HepG2 (cell line): ENCODE results near the gene TMEM14B. TPM values are rescaled to one million over a fixed set of nuclear protein-coding genes. Genes with fewer than 3 reads are reported as not detected.
A peak's percentile ranks its signal among the peaks of the same experiment; 100 is the strongest.

Experiments
- AGO2 ChIP-seq: fragments of 200-400 bp; formaldehyde crosslinking; optimal IDR thresholded peaks from 2 replicates; pipeline ENCODE3; 2017; ENCODE audit warnings: mild to moderate bottlenecking, low read depth, low read length, moderate library complexity
- BCLAF1 ChIP-seq: fragments of 450-650 bp; IDR thresholded peaks from 2 replicates; pipeline ENCODE4 v1.6.1; 2017; ENCODE audit warnings: mild to moderate bottlenecking
- GPN1 ChIP-seq: sonication (generic); formaldehyde crosslinking; IDR thresholded peaks from 2 replicates; pipeline ENCODE4 v1.5.1; 2020; ENCODE audit warnings: missing genetic modification reagents, borderline replicate concordance
- MAZ ChIP-seq, 2 experiments: sonication (generic) in 1 of 2; formaldehyde crosslinking in 1 of 2; IDR thresholded peaks; 2 replicates each; pipeline versions ENCODE4 v1.5.0 to v1.6.1; 2012 to 2020; ENCODE audit warnings: low read depth in 2 of 2, mild to moderate bottlenecking in 2 of 2, borderline replicate concordance in 1 of 2, improper control_type of control experiment in 1 of 2, low read length in 1 of 2, missing genetic modification reagents in 1 of 2, moderate library complexity in 1 of 2
- MEIS2 ChIP-seq: sonication (generic); formaldehyde crosslinking; IDR thresholded peaks from 2 replicates; pipeline ENCODE4 v1.9.0; 2021; ENCODE audit warnings: mild to moderate bottlenecking, missing genetic modification reagents
- NFYC ChIP-seq: IDR thresholded peaks from 2 replicates; pipeline ENCODE4 v1.6.1; 2016; ENCODE audit warnings: missing genetic modification reagents, missing compliant biosample characterization
- NRL ChIP-seq: sonication (generic); formaldehyde crosslinking; IDR thresholded peaks from 2 replicates; pipeline ENCODE4 v1.5.0; 2020; ENCODE audit warnings: missing genetic modification reagents, mild to moderate bottlenecking, moderate library complexity, borderline replicate concordance
- PLSCR1 ChIP-seq: sonication (generic); formaldehyde crosslinking; IDR thresholded peaks from 2 replicates; pipeline ENCODE4 v1.5.0; 2020; ENCODE audit warnings: missing genetic modification reagents, mild to moderate bottlenecking, borderline replicate concordance
- POLR2AphosphoS5 ChIP-seq: IDR thresholded peaks from 2 replicates; pipeline ENCODE4 v1.6.1; 2012; ENCODE audit warnings: low read depth, low read length
- RNF219 ChIP-seq: sonication (generic); formaldehyde crosslinking; IDR thresholded peaks from 2 replicates; pipeline ENCODE4 v1.5.0; 2020; ENCODE audit warnings: mild to moderate bottlenecking, missing genetic modification reagents
- SAP130 ChIP-seq: IDR thresholded peaks from 2 replicates; pipeline ENCODE4 v1.6.1; 2016; ENCODE audit warnings: low read depth
- SNAPC2 ChIP-seq: sonication (generic); formaldehyde crosslinking; IDR thresholded peaks from 2 replicates; pipeline ENCODE4 v1.8.1; 2022; ENCODE audit warnings: mild to moderate bottlenecking, missing genetic modification reagents
- TBL1XR1 ChIP-seq: fragments of 150-350 bp; IDR thresholded peaks from 2 replicates; pipeline ENCODE4 v1.6.1; 2014; ENCODE audit warnings: borderline replicate concordance, low read length; ENCODE audit not compliant: partially characterized antibody
- ZBTB21 ChIP-seq: sonication (generic); formaldehyde crosslinking; IDR thresholded peaks from 2 replicates; pipeline ENCODE4 v1.4.0; 2020; ENCODE audit warnings: missing genetic modification reagents
- ZBTB46 ChIP-seq: sonication (generic); formaldehyde crosslinking; IDR thresholded peaks from 2 replicates; pipeline ENCODE4 v1.4.0; 2020; ENCODE audit warnings: mild to moderate bottlenecking, missing genetic modification reagents, borderline replicate concordance
- ZFAT ChIP-seq: sonication (generic); formaldehyde crosslinking; conservative IDR thresholded peaks from 2 replicates; pipeline ENCODE4 v1.8.1; 2023; ENCODE audit warnings: missing genetic modification reagents, inconsistent platforms
- ZFP1 ChIP-seq: IDR thresholded peaks from 2 replicates; pipeline ENCODE4 v1.6.1; 2016
- ZFP62 ChIP-seq: sonication (generic); formaldehyde crosslinking; IDR thresholded peaks from 2 replicates; pipeline ENCODE4 v1.4.0; 2020; ENCODE audit warnings: missing genetic modification reagents
- ZNF432 ChIP-seq: sonication (generic); formaldehyde crosslinking; IDR thresholded peaks from 2 replicates; pipeline ENCODE4 v1.5.0; 2020; ENCODE audit warnings: missing genetic modification reagents, mild to moderate bottlenecking, borderline replicate concordance
- ZNF546 ChIP-seq: sonication (generic); formaldehyde crosslinking; conservative IDR thresholded peaks from 2 replicates; pipeline ENCODE4 v1.8.1; 2023; ENCODE audit warnings: mild to moderate bottlenecking, missing genetic modification reagents
- ZNF558 ChIP-seq: sonication (generic); formaldehyde crosslinking; IDR thresholded peaks from 2 replicates; pipeline ENCODE4 v1.9.0; 2022; ENCODE audit warnings: mild to moderate bottlenecking, missing genetic modification reagents, borderline replicate concordance
- ZNF614 ChIP-seq: IDR thresholded peaks from 2 replicates; pipeline ENCODE4 v1.6.1; 2018; ENCODE audit warnings: missing biosample characterization, missing genetic modification reagents, inconsistent platforms, borderline replicate concordance
- ZNF792 ChIP-seq: IDR thresholded peaks from 2 replicates; pipeline ENCODE4 v1.6.1; 2016
- polyA plus RNA-seq, 8 experiments: library from polyadenylated mRNA; depleted of rRNA in 3 of 8; stranded (reverse) in 7 of 8; unstranded in 1 of 8; fragments of >200 nt; fragmentation: Illumina TruSeq in 4 of 8; extraction: Trizol in 4 of 8; gene quantifications; 2 replicates each; pipeline versions ENCODE4 v1.2.1 to v1.2.3, GENCODE V29; 2011 to 2016; ENCODE audit warnings: low read depth in 4 of 8, missing spikeins in 1 of 8, mixed read lengths in 1 of 8; ENCODE audit not compliant: insufficient read depth in 1 of 8
- total RNA-seq, 5 experiments: library from RNA; depleted of rRNA; stranded (reverse); fragments of >200 nt; fragmentation: Illumina TruSeq; extraction: Trizol; gene quantifications; 2 replicates each; pipeline ENCODE4 v1.2.3, GENCODE V29; 2016; ENCODE audit warnings: low read depth in 1 of 5

Gene TMEM14B
- total and polyA plus RNA-seq, 2 of the 13 experiments (the other 11 are each of a cell fraction or from before 2014, with no cell fraction given) = 133 to 200 TPM

- TF ChIP-seq ZBTB46 (CRISPR knock-in tag) (no peak), RNF219 (CRISPR knock-in tag) (peak; percentile 74; the same call in 1 of the 2 replicates), SNAPC2 (CRISPR knock-in tag) (peak; percentile 75; the same call in 1 of the 2 replicates), ZNF792 (CRISPR knock-in tag) (peak; percentile 90), ZFAT (no peak), MEIS2 (CRISPR knock-in tag) (peak; percentile 80; the same call in 1 of the 2 replicates), ZNF546 (peak; percentile 55; the same call in 1 of the 2 replicates), AGO2 (peak; percentile 82), ZFP1 (peak; percentile 88), BCLAF1 (no peak), ZNF432 (no peak), TBL1XR1 (no peak), NRL (CRISPR knock-in tag) (peak; percentile 89), ZBTB21 (CRISPR knock-in tag) (0 out of 2 replicates have a peak, but pooled peaks have one; percentile 40), POLR2AphosphoS5 (peak; percentile 97), ZNF614 (CRISPR knock-in tag) (peak; percentile 94), ZNF558 (CRISPR knock-in tag) (0 out of 2 replicates have a peak, but pooled peaks have one; percentile 49), SAP130 (CRISPR knock-in tag) (peak; percentile 96), MAZ (IDR thresholded peaks at IDR 0.05; ENCODE audit: borderline replicate concordance, low read depth, low read length) (peak; percentile 96), MAZ (CRISPR knock-in tag; IDR thresholded peaks at IDR 0.05; ENCODE audit: low read depth) (peak; percentile 94), GPN1 (CRISPR knock-in tag) (no peak), ZFP62 (no peak), NFYC (CRISPR knock-in tag) (peak; percentile 59), PLSCR1 (CRISPR knock-in tag) (no peak)
These were observed at the start of gene TMEM14B (continued) for GRCh38 chr6:10747251-10747972.
